RWPE1 (cell line): ENCODE measurements around the gene KIT.
A peak's percentile ranks its signal among the peaks of the same experiment; 100 is the strongest.

Source experiments
- CTCF ChIA-PET: fragments of 350-600 bp; sonication (Branson Sonifier 250); formaldehyde crosslinking; extraction: SDS; loops from one replicate; lab custom pipeline; 2021; lab: Yijun Ruan, JAX
- POLR2A ChIA-PET: fragments of 400-600 bp; formaldehyde crosslinking; extraction: SDS; loops from one replicate; lab custom pipeline; 2020; ENCODE audit warnings: antibody characterized with exemption; ENCODE audit not compliant: low non-redundant PET; lab: Yijun Ruan, JAX
- DNase-seq: peaks from one replicate; pipeline ENCODE4 v3.0.0; 2012; ENCODE audit warnings: low spot score
- H3K27ac ChIP-seq: fragments of 450-650 bp; 2 replicates; pipeline ENCODE4 v1.5.1; 2017
- CTCF ChIP-seq: fragments of 450-650 bp; conservative IDR thresholded peaks from 2 replicates; pipeline ENCODE4 v1.5.1; 2017; ENCODE audit warnings: low read depth, mild to moderate bottlenecking

Gene KIT

GRCh38 chr4:54742636-54743399, 85.1 kb downstream of the KIT start:
- ChIA-PET POLR2A (no interaction called here), CTCF (interaction anchor here (0.6 kb wide), 1 partner anchor 274 kb away, joined by 11 read pairs; no protein-coding TSS in a partner anchor)
- no peak overlapping the region for H3K27ac ChIP-seq
- no peak for TF ChIP-seq CTCF
- DNase-seq: no peak

DNA sequence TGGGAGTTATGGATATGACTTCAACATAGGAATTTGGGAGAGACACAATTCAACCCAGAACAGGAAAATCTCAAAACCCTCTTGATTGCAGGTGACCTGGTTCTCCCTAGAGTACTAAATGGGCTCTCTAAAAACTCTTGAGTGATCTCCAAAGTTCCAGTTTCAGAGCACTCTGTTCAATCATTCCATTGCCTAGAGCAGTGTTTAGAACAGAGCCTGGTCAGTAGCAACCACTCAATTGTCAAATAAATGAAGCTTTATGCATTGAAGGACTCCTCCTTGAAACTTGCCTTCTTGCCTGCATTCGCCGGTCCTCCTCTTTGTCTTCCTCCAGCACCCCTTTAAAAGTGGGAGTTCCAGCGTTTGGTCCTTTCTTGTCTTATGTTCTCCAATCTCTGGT, 85.8 kb downstream of the KIT start:
- H3K27ac ChIP-seq: no peak overlapping the region
- ChIA-PET POLR2A (no interaction called here), CTCF (no interaction called here)
- no peak for TF ChIP-seq CTCF
- no peak for DNase-seq

DNA sequence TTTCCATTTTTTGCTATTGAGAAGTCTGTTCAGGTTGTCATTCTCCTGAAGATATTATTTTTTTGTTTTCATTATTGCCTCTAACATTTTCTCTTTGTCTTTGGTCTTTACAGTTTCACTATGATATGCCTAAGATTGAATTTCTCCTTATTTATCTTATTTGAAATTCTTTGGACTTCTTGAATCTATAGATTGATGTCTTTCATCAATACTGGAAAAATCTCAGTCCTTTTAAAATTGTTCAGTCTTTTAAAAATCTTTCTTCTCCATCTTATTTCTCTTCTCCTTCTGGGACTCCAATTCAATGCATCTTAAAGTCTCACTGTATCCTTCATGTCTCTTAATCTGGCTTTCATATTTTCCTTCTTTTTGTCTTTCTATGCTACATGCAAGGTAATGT, 86.7 kb downstream of the KIT start:
- POLR2A ChIA-PET: no interaction called here

DNA sequence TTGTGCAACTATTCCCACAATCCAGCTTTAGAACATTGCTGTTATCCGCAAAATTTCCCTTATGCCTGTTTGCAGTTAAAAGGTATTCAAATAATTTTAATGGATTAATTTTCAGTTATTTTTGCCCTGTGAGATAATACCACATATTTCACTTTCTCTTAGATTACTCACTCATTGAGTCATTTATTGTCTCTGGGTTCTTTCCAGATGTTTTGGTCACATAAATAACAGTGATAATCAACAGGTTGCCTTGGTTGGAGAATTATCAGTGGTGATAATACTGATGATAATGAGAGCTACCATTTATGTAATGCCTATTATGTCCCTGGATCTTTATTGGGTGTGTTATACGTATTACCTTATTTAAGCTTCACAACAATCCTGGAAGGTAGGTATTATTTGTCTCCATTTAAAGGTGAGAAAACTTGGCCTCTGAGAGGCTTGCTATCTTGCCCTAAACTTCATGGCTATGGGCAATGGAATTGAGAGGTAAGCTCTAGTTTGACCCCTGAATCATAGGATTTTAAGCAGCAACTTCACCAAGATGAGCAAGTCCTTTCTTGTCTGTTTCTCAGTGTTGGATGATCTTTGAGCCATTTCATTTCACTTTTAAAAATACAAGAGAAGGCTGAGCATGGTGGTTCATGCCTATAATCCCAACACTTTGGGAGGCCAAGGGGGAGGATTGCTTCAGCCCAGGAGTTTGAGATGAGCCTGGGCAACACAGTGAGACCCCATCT, 87.4 kb downstream of the KIT start:
- no peak for TF ChIP-seq CTCF
- no peak overlapping the region for H3K27ac ChIP-seq
- ChIA-PET CTCF (no interaction called here), POLR2A (no interaction called here)
- peak; percentile 21 for DNase-seq

More for the DNA sequence above, 86.7 kb downstream of the KIT start:
- CTCF ChIA-PET: no interaction called here
- TF ChIP-seq CTCF: no peak
- H3K27ac ChIP-seq: no peak overlapping the region
- DNase-seq: no peak

GRCh38 chr4:54746218-54746617, 88.5 kb downstream of the KIT start:
- CTCF ChIA-PET: interaction anchor here (1.0 kb wide), 1 partner anchor 9 kb away, joined by 5 read pairs; no protein-coding TSS in a partner anchor
- POLR2A ChIA-PET: no interaction called here
- DNase-seq: no peak

More at GRCh38 chr4:54746218-54746617, 88.5 kb downstream of the KIT start:
- no peak for TF ChIP-seq CTCF
- H3K27ac ChIP-seq: no peak overlapping the region
